ENCODE results near the gene CPED1.
"Not testable (repeated sequence)": the region's sequence is repeated elsewhere in the genome, so short reads cannot be mapped to it uniquely, and the experiment has no call there.

CPED1 gene

GRCh38 chr7:120996988-120997345 lies 8.5 kb downstream of the CPED1 start:
- DNase-seq (ENCODE audit: low spot score), result no peak

GRCh38 chr7:120997882-120998474 lies 9.5 kb downstream of the CPED1 start:
- DNase-seq (ENCODE audit: low spot score), result no peak

GRCh38 chr7:120998520-120998919 lies 10.0 kb downstream of the CPED1 start:
- no peak for DNase-seq (ENCODE audit: low spot score)

- DNase-seq (ENCODE audit: low spot score), result no peak
These were observed 10.6 kb downstream of the CPED1 start for GRCh38 chr7:120998996-120999565.

GRCh38 chr7:121000081-121000983 lies 11.8 kb downstream of the CPED1 start:
- DNase-seq (ENCODE audit: low spot score), result no peak

- no peak for DNase-seq (ENCODE audit: low spot score)
These were observed 12.9 kb downstream of the CPED1 start for GRCh38 chr7:121001234-121001906.

- DNase-seq (ENCODE audit: low spot score), result no peak
These were observed 13.7 kb downstream of the CPED1 start for GRCh38 chr7:121002048-121002756.

- no peak for DNase-seq (ENCODE audit: low spot score)
These were observed 14.3 kb downstream of the CPED1 start for GRCh38 chr7:121002757-121003200.

- no peak for DNase-seq (ENCODE audit: low spot score)
These were observed 15.6 kb downstream of the CPED1 start for GRCh38 chr7:121003986-121004685.

- DNase-seq (ENCODE audit: low spot score), result not testable (repeated sequence)
These were observed 16.5 kb downstream of the CPED1 start for GRCh38 chr7:121005058-121005457.

- DNase-seq (ENCODE audit: low spot score), result peak; percentile 50
These were observed 17.6 kb downstream of the CPED1 start for GRCh38 chr7:121005996-121006584.

- no peak for DNase-seq (ENCODE audit: low spot score)
These were observed 18.3 kb downstream of the CPED1 start for GRCh38 chr7:121006711-121007315.

GRCh38 chr7:121008816-121009215 lies 20.3 kb downstream of the CPED1 start:
- DNase-seq (ENCODE audit: low spot score), result no peak

GRCh38 chr7:121011401-121011800 lies 22.9 kb downstream of the CPED1 start:
- no peak for DNase-seq (ENCODE audit: low spot score)

- DNase-seq (ENCODE audit: low spot score), result no peak
These were observed 23.8 kb downstream of the CPED1 start for GRCh38 chr7:121012170-121012874.

GRCh38 chr7:121012919-121013318 lies 24.4 kb downstream of the CPED1 start:
- no peak for DNase-seq (ENCODE audit: low spot score)

- no peak for DNase-seq (ENCODE audit: low spot score)
These were observed 27.0 kb downstream of the CPED1 start for GRCh38 chr7:121015560-121015959.

- DNase-seq (ENCODE audit: low spot score), result no peak
These were observed 28.5 kb downstream of the CPED1 start for GRCh38 chr7:121016966-121017365.

- no peak for DNase-seq (ENCODE audit: low spot score)
These were observed 29.1 kb downstream of the CPED1 start for GRCh38 chr7:121017586-121017985.

- no peak for DNase-seq (ENCODE audit: low spot score)
These were observed 30.5 kb downstream of the CPED1 start for GRCh38 chr7:121019018-121019417.
